Measurements from ENCODE around the gene SLC12A2. TPM values are rescaled to one million over a fixed set of nuclear protein-coding genes. Genes with fewer than 3 reads are reported as not detected.

SLC12A2 gene
- polyA plus RNA-seq (2013, experiment 1 of 2; ENCODE audit: insufficient read length) = 10.0 TPM
- polyA plus RNA-seq (2013, experiment 2 of 2; ENCODE audit: insufficient read length) = 10.1 TPM

DNA sequence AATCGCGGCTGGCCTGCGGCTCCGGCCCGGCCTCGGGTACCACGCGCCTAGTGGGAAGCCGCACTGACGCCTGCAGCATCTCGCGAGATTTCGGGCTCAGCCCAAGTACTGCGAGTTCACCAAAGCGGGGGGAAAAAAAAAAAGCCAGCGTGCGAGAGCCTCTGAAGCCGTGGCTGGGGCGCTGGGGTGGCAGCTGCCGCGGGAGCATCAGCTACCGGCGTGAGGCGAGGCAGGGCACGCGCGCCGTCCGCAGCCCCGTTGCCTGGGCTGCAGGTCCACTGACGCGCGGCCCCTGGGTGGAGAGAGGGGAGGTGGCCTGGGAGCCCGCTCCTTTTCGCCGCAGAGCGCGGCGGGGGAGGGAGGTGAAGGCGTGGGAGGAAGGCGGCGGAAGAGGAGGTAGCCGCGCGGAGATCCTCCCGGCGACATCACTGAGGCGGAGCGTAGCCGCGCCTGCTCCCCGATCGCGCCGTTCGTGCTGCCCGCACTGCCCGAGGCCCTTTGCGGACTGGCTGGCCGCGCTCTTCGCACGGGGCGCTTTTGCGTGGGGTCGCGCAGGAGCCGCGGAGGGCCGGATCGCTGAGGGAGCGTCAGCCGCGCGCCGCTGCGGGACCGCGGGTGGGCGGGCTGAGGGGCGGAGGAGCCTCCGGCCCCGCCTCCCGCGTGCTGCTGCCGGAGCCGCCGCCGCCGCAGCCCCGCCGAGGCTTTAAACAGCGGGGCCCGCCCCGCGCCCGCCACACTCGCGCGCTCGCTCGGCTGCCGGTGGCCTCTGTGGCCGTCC lies at the start of gene SLC12A2:
Gene SLC12A2, plus strand, starts transcription at position 734 of the 778 bp plus-strand sequence. CDS start 189 bp downstream, outside the sequence.
- DNase-seq = peak; percentile 98

DNA sequence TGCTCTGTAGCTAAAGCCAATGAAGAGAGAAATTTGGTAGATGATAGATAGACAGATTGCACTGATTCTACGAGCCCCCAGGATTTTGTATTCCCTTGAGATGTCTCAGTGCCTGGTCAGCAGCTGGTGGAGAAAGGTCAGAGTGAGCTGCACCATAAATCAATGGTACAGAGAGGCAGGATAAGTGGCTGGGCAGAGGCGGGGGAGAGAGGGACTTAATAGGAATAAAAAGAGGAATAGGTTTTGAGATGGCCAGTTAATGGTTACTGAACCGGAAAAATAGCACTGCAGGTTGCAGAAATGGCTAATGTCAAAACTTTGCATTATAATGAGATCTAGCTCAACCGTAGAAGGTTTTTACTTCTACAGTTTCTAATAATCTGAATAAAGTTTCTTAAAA lies 47.9 kb upstream of the SLC12A2 start:
- no peak for DNase-seq

DNA sequence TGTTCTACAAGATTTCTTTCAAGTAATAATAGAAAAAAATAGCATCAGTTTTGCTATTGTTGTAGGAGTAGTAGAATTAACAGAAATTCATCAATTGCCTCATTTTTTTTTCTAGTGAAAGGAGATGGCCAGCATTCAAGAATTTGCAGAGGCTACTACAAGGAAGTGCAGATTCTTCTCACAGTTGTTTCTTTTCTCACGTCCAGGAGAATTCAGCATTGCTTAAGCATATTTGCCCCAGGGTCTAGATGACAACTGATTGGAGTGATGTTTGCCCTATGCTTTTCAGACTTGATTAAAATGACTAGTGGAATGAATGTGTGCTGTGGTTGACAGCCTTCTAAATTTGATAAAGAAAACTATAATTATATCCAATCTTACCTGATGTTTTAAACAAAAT lies 46.6 kb upstream of the SLC12A2 start:
- no peak for DNase-seq

DNA sequence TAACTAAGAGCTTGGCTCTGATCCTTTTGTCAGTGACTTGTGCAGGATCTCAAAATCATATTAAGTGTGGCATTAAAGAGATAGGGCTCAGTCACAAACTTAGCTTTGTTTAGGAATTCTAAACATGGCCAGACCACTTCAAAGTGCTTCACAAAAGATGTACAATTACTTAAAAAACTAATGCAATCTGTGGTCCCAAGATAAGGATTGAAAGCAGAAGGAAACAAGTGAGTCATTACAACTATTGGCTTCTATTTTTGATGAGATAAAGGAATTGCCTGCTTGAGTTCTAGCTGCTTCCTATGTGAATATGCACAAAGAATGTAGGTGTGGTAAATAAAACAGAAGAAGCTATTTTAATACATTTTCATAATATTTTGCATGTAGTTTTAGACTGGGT lies 44.9 kb upstream of the SLC12A2 start:
- peak; percentile 40 for DNase-seq

DNA sequence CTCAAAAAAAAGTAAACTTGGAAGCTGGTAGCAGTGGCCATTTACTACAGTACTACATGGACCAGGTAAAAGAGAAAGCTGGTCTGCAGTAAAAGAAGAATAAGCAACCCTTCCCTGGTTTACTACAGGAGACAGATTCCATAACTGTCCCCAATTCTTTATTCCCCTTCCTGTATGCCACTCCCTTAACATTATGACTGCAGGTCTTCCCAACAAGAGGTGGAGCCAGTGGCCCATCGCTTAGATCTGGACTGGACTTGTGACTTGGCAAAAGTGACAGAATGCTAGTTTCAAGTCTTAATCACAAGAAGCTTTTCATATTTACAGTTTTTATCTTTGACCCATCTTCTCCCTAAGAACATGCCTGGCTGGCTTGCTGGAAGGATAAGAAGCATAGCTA lies 42.6 kb upstream of the SLC12A2 start:
- no peak for DNase-seq

DNA sequence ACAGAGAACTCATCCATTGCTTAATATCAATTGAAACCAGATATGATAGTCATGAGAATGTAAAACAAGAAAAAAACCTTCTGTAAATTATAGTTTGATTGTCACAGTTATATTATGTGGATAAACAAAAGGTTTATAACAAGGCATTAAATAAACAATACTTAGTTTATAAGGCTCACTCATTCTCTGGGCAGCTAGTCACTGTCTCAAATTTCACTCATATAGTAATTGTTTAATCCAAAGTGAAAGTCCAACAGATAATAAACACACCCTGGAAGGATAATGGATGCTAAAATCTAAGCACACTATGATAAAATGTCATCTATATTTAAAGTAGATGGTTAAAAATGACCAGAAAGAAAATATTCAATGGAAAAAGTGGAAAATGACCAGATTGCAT lies 30.8 kb upstream of the SLC12A2 start:
- no peak for DNase-seq

DNA sequence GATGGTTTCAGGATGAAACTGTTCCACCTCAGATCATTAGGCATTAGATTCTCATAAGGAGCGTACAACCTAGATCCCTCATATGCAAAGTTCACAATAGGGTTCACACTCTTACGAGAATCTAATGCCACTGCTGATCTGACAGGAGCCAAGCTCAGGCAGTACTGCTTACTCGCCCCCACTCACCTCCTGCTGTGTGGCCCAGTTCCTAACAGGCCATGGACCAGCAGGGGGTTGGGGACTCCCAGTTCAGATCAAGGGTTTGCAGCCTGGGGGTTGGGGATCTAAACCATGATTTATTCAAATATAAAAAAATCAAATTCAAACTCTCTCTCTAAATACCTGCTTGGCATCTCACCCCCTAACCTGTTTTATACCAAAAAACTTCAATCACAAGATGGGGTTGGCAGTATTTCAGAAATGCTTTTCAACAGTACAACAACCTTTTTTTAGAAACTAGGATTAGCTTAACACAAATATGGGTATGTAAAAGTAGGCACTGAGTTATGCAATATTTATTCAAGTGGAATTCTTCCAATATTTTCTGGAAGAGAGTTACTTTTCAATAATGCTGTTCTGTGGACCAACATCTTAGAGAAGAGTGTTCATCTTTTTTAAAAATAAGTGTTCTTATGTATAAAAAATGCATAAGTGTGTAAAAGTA lies 30.1 kb upstream of the SLC12A2 start:
- peak; percentile 25 for DNase-seq

DNA sequence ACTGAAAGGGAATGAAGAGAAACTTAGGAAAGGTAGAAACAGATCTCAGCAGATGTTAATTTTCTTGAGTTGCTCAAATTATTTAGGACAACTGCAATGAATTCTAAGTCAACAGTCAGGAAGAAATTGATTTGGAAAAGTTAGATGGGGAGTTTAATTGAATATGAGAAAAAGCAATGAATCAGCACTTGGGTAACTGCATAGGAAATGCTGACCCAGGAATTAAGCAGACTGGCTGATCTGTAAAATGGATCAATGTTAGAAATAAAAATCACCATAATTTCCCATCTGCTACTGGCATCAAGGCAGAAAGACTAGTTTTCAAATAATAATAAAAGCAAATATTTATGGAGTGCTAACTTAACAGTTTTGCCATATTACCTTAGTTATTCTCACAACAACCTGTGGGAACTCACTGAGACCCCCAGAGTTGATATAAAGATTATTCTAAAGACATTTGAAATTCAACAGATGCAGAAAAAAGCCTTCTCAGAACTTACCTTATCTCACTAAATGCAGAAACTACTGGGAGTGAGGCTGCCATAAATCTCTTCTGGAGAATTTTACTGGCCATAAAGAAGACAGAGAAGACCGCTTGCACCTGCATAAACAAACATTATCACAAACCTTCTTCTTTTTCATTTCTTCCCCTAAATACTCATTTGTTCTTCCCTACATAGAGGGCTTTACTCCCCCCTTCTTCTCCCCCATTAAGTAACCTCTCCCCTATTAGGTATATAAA lies 22.8 kb upstream of the SLC12A2 start:
- no peak for DNase-seq

DNA sequence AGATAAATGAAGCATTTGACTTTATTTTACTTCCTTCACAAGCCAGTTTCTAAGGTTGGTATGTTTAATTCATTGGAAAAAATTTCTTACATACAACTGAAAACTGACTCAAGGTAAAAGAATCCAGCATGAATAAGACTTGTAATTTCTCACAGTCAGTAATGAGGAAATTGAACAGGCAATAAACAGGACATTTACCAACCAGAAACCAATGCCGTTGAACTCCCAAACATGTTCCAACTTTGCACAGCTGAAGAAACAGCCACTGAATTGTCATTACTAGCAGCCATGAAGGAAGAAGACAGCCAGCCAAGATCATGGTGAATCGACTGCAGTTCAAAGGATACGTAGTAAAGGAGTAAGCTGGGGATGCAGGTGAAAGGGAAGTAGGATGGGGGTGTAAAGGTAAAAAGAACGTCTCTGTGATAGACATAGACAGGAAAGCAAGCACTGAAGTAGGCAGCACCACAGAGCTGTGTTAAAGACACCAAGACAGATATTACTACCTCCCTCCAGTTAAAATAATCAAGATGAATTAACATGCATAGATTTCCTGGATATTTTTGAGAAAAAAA lies 21.3 kb upstream of the SLC12A2 start:
- DNase-seq = peak; percentile 69

DNA sequence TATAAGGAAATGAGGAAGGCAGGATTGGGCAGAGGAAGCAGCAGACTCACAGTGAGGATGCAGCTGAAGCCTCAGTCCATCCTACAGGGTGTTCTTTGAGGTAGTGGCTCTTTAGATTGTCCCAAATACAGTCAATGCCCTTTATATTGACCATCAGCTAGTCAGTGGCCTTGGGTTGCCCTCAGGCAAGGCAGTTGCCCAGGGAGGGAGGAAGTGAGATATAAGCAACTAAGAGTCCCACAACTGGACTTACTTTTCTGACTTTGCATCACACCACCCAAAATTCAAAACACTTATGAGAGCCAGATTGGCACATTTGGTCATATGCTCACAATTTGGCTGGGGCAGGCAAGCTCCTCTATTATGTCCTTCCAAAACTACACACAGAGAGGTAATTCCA lies 9.4 kb upstream of the SLC12A2 start:
- DNase-seq = no peak

DNA sequence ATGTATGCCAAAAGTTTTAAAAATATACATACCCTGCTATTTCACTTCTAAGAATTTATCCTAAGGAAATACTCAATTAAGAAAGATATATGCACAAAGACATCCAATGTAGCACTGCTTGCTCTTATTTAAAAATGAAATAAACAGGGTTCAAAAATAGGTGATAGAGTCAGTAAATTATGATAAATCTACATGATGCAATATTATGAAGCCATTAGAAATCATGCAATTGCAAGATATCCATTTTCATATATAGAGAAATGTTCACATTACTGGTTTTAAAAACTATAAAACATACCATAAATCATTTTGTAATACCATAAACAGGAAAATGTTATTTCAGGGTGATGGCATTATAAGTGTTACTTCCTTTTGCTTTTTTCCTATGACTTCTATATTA lies 8.6 kb upstream of the SLC12A2 start:
- no peak for DNase-seq

DNA sequence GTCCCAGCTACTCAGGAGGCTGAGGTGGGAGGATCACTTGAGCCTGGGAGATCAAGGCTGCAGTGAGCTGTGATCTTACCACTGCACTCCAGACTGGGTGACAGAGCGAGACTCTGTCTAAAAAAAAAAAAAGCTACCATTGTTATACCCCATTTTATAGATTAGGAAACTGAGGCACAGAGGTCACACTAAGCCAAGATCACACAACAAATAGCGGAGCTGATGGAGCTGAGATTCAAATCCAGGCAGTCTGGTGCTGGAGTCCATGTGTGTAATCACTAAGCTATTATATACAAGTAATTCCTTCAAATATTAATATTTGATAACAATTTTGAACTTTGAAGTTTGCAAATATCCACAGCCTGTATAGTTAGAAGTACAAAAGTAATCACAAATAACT lies 6.0 kb upstream of the SLC12A2 start:
- DNase-seq = no peak

DNA sequence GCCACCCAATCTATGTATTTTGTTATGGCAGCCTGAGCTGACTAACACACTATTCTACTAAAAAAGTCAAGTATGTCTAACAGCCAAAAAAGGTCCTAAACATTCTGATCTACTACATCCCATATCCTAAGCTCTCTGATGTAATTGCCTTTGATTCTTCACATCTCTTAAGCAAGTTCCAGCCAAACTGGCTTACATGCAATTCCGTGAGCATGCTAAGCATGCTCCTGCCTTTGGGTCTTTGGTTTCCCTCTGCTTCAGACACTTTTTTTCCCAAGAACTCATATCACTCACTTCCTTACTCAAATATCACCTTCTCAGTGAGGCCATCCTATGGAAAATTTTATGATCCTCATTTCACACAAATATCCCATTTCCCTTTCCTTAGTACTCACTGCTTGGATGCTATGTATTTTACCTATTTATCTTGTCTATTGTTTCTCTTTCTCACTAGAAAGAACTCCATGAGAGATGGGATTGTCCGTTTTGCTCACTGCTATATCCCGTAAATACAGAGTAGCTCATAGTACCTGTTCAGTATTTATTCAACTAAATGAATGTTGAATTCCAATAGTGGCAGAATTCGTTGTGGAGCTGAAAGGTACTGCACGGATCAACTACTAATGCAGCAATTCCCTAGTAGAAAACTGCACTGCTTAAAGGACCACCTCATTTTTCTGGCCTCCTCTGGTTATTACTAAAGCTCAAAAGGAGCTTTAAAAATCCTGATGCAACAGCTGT lies 2.3 kb upstream of the SLC12A2 start:
- peak; percentile 25 for DNase-seq

DNA sequence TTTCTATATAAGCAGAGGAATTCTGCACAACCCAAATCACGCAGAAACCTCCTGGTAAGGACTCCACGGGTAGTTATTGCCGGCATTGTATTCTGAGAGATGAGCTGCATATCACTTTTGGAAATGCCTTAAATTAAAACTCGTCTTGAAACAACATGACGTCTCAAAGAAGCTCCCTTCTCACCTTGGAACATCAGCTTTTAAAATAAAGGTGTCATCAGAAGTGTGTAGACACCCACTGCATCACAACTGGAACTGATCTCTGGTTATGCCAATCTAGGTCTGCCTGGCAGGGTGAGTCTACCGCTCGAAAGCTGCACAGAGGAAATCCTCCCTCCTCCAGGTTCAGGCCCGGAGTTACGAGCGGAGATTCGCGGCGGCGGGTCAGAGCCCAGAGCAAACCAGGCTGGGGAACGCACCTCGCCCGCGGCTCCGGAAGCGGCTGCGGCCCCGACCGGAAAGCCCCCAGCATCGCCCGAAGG lies 974 bp upstream of the SLC12A2 start:
- DNase-seq = no peak

DNA sequence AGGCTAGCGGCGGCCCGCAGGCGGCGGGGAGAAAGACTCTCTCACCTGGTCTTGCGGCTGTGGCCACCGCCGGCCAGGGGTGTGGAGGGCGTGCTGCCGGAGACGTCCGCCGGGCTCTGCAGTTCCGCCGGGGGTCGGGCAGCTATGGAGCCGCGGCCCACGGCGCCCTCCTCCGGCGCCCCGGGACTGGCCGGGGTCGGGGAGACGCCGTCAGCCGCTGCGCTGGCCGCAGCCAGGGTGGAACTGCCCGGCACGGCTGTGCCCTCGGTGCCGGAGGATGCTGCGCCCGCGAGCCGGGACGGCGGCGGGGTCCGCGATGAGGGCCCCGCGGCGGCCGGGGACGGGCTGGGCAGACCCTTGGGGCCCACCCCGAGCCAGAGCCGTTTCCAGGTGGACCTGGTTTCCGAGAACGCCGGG lies 253 bp downstream of the SLC12A2 start:
- DNase-seq = no peak

DNA sequence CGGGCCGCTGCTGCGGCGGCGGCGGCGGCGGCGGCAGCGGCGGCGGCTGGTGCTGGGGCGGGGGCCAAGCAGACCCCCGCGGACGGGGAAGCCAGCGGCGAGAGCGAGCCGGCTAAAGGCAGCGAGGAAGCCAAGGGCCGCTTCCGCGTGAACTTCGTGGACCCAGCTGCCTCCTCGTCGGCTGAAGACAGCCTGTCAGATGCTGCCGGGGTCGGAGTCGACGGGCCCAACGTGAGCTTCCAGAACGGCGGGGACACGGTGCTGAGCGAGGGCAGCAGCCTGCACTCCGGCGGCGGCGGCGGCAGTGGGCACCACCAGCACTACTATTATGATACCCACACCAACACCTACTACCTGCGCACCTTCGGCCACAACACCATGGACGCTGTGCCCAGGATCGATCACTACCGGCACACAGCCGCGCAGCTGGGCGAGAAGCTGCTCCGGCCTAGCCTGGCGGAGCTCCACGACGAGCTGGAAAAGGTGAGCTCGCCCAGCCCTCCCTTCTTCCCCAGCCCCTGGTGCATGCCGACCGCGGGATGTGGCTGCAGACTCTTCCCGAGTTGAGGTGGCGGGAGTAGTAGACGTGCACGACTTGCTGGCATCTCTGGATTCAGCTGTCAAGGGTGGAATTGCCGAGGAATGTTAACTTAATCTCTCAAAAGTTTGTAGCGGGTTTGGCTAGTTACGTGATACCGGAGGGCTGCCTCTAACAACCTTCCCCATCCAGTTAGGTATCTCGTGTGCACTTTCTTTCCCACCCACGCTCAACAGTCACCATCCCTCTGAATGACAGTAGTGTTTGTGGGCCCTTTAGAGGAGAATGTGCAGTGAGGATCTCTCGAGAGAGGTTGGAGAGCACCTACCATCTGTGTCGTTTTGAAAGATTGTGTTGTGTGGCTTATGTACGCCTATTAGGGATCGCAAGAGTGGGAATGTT lies 932 bp downstream of the SLC12A2 start:
- DNase-seq = peak; percentile 16

DNA sequence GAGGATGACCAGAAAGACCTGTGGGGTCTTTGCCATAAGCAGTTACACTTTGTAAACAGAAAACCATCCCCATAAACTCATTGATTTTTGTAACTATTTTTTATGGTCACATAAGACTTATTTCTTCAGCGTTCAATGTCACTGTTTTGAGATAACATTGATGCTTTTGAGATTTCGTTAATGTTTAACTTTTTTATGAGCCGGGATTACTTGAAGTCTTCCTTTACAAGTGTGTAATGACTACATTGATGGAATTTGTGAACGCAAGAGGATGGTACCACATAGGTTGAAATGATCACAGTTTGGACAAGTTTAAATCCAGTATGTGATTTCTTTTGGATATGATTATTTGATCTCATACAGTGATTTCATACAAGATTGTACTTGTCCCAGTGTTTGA lies 1.8 kb downstream of the SLC12A2 start:
- DNase-seq = no peak

DNA sequence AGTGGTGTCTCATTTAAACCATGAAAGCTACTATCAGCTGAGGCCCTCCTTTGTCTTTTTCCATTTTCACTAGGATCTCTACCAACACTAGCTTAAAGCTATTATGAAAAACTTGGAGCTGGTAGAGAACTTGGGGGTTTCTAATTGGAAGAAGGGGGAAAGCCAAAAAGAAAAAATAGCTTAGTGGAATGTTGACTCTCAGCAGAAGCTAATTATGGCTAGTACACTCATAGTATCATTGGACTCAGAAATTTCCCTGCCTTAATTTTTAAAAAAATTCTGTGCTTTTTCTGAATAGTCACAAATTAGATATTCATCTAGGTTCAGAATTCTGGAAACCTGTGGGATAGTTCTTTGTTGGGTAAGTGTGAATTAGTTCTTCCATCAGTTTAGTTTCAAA lies 8.0 kb downstream of the SLC12A2 start:
- no peak for DNase-seq

DNA sequence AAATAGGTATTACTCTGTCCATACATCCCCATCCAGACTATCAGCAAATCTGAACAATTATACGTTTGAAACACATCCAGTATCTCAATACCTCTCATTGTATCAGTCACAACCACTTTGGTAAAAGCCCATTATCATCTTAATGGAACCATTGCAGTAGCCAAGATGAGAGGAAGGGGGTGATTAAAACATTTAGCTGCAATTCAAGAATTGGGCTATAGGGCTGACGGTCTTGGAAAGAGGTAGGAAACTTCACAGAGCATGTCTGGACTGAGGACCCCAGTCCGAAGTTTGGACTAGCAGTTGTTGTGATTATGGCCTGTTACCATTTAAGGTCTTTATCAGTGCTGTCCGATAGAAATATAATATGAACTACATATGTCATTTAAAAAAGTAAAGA lies 8.6 kb downstream of the SLC12A2 start:
- no peak for DNase-seq

DNA sequence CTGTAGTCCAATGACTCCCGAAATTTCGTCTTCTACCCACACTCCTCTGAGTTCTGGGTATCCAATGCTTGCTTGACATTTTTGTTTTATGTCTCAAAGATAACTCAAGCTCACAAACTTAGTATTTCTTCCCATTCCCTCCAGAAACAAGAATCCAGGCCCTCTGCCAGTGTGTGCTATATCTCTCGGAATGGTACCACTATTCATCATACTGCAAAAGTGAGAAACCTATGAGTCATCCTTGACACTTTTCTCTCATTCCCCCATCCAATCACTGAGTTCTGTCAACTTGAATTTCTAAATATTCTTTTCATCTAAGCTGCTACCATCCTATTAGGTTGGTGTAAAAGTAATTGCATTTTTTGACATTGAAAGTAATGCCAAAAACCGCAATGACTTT lies 9.8 kb downstream of the SLC12A2 start:
- peak; percentile 43 for DNase-seq

DNA sequence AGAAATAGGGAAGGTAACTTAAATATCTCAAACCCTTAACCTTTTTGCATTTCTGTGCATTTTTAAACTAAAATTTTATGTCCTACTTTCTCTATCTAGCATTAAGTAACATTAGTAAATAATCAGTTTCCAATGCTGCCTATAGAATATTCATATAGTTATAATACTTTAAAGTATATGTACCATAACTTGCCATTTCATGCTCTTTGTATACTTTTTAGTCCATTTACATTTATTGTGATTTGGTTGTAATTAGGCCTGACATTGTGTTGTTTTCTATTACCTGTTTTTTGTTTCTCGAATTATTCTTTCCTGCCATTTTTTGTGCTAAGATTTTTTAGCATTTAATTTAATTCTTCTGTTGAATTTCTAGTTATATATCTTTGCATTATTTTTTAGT lies 13.7 kb downstream of the SLC12A2 start:
- DNase-seq = no peak
